NK-92 treated with Interleukin-12 subunit alpha and Interleukin-12 subunit beta, amount 100 ng/mL, for 24 hours (cell line): ENCODE results near the gene PPIL3.
"Not testable (repeated sequence)": the region's sequence is repeated elsewhere in the genome, so short reads cannot be mapped to it uniquely, and the experiment has no call there.

Experiments
- DNase-seq: peaks from one replicate; lab custom pipeline; 2025; lab: John Stamatoyannopoulos, UW

The PPIL3 gene

DNA sequence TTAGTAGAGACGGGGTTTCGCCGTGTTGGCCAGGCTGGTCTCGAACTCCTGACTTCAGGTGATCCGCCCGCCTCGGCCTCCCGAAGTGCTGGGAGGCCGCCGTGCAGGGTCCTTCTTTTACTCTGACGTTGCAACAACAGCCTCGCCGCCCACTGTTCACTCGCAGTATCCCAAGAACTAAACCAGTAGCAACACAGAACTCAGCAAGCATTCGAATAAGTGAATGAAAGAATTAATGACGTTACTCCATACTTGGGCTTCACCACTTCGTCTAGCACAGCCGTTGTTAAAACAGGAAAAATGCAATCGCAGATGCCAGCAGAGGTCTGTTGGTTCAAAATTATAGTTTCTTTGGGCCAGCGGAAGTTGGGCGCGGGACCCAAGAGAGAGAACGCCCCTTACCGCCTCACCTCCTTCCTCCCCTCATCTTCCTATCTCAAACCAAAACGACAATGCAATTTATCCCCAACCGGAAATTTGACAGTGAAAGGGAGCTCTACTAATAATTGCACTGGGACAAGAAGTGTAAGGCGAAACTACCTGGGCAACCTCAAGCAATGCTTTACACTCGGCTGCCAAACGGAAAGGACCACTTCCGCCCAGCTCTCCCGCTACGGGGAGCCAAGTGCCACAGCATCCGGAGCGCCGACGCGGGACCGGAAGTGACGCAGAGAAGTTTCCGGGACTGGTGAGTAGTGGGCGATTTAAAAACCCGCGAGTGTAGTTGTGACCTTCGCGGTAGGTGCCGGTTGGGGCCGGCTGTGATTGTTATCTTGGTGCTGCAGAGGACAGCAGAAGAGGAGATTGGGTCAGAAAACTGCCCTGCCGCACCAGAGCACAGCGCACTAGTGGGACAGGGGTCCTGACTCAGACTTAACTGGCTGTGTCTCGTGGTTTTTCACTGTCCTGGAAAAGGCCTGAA, at the start of gene PPIL3, which contains the start of gene NIF3L1:
Gene PPIL3, minus strand, starts transcription at position 374 of the 922 bp plus-strand sequence. CDS start 1,462 bp downstream, outside the sequence.
Gene NIF3L1, plus strand, starts transcription at position 668 of the 922 bp plus-strand sequence. CDS start 2,573 bp downstream, outside the sequence.
- peak; percentile 95 for DNase-seq

DNA sequence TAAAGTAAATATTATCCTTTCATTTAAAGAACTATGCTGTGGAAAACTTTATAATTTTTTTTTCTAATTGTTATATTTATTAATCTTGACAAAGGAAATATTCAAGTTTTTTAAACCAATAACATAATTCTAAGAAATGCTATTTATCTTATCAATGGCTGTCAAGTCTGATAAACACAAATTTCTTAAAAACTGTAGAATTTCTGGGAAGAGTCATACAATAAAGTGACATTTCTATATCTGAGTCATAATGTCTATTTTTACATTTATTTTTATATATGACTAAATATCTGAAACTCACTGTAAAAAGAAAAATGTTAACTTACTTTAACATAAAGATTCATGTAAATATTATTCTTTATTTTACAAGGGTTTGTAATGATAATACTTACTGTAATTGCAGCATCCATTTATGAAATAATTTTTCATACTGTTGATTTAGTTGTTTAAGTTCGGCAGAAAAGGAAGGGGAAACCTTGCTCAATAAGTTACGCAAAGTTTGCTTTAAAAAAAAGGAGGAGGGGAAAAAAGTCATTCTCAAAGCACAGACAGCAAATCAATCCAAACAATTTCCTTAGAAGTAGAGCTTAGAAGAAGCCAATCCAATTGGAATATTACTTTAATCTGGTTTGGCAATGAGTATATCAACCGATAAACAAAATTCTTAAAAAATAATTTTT, 42.2 kb upstream of the PPIL3 start:
- no peak for DNase-seq

DNA sequence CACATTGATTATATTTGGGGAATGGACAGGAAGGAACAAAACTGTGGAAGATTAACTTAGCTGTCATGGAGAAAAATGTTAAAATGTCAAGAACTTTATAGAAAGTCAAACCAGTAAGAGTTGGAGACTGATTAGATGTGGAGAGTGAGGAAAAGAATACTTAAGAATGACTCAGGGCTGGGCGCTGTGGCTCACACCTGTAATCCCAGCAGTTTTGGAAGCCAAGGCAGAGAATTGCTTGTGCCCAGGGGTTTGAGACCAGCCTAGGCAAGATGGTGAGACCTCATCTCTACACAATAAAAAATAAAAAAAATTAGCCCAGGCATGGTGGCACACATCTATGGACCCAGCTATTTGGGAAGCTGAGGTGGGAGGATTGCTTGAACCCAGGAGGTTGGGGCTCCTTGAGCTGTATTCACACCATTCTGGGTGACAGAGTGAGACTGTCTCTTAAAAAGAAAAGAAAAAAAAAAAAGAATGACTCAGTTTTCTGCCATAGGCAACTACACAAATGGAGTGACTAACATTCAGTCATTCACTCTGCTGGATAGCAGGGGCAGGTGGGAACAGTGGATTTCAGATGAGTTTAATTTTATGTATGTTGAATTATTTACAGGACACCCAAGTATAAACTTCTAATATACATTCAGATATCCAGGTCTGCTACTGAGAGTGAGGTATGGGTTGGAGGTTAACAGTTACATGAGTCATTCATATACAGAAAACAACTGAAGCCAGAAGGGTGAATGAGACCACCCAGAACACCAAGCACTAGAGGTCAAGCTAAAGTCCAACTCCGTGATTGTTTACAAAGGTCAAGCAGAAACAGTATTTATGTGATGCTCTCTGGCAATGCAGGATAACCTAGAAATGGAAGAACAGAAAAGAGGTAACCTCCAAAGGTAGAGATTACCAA, 40.7 kb upstream of the PPIL3 start:
- no peak for DNase-seq

DNA sequence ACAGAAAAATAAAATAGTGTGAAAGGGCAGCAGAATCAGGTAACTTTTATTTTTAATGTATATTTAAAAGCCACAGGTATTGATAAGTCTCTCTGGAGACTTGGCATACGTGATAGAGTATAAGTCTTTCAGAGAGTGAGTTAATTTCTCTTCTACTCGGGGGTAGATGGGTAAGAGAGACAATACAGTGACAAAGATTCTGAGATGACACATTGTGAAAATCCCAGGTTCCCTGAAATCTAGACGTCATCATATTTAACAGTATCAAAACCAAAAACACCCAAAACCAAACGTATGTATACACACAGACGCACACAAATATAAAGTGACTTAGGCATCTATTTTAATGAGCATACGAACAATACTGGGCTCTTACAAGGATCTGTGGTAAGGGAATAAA, 33.6 kb upstream of the PPIL3 start:
- DNase-seq = no peak

DNA sequence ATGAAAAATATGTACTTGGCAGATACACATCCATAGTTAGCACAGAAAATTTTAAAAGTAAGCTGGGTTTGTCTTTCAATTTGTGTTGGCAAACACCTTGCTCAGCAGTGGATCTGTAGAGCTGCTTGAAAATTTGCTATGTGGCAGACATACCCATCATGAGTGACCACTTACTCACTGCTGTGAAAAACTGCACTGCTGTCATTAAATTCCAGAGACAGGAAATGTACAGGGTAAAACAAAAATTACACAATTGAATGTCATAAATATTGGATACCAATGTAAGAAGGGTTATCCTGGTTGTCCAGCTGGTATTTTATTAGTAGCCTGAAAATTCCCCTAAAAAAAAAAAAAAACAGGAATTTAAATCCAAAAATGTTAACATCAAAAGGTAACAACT, 24.8 kb upstream of the PPIL3 start:
- no peak for DNase-seq

- no peak for DNase-seq
Observed at GRCh38 chr2:200909958-200910357, 21.1 kb upstream of the PPIL3 start.

DNA sequence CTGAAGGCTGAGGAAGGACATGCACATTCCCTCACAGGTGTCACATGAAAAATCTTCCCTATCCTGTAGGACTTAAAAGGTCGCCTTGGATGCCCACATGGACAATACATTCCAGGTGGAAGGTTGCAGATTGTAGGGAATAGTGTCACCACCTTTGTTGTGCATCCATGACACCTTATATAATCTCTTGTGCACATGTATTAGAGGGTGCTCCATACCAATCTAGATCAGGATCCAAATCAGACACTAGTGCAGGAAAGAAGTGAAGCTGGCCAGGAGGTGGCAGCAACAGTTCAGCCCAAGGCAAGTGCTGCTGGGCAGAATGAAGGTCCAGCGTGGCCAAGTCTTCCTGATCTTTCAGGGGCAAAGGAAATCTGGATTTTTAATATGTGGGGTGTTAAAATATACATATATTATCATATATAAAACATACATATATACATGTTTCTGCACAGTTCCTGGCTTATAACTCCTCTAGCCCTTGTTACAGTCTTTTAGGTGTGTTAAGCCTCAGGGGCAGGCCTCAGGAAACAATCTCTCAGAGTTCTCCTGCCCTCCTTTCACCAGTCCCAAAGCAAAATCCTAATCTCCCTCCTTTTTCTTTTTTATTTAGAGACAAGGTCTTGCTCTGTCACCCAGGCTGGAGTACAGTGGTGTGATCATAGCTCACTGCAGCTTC, 16.9 kb upstream of the PPIL3 start:
- DNase-seq = peak; percentile 15

- DNase-seq = peak; percentile 42
Observed at GRCh38 chr2:200901459-200902072, 12.7 kb upstream of the PPIL3 start.

DNA sequence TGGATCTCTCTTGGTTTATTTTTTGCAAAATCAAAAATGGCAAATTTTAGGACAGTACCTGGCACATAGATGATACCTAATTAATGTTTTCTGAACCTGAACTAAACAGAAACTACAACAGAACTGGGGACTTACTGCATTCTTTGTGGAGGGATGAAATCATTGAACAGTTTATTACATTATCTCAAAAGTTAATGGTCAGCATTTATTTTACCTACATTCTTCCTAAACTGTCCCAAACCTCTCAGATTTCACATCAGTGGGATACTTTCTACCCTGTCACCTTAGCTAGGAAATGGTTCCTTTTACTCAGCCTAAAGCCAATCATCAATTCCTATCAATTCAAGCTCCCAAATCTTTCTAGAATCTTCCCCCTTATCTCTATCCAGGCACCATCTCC, 10.6 kb upstream of the PPIL3 start:
- no peak for DNase-seq

DNA sequence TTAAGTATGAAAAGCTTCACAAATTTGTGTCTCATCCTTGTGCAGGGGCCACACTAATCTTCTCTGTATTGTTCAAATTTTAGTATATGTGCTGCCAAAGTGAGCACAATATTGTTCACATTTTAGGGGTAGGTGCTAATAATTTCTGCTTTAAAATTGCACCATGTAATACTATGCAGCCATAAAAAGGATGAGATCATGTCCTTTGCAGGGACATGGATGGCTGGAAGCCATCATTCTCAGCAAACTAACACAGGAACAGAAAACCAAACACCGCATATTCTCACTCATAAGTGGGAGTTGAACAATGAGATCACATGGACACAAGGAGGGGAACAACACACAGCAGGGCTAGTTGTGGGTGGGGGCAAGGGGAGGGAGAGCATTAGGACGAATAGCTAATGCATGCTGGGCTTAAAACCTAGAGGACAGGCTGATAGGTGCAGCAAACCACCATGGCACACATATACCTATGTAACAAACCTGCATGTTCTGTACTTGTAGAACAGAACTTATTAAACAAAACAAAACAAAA, 7.1 kb downstream of the PPIL3 start:
- not testable (repeated sequence) for DNase-seq

DNA sequence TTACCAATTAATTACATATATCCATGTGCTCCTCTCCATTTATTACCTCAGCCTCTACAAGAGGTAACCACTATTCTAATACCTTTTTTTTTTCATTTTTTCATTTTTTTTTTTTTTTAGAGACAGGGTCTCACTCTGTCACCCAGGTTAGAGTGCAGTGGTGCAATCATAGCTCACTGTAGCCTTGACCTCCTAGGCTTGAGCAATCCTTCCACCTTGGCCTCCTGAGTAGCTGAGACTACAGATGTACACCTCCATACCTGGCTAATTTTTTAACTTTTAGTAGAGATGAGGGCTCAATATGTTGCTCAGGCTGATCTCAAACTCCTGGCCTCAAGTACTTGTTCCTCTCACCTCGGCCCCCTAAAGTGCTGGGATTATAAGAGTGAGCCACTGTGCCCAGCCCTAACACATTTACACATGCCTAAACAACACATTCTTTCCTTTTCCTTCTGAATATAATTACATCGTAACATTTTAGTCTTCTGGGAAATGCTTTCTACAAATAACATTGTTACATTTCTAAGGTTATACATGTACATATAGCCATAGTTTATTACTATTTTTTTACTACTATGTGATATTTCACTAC, 10.5 kb downstream of the PPIL3 start:
- DNase-seq = no peak

DNA sequence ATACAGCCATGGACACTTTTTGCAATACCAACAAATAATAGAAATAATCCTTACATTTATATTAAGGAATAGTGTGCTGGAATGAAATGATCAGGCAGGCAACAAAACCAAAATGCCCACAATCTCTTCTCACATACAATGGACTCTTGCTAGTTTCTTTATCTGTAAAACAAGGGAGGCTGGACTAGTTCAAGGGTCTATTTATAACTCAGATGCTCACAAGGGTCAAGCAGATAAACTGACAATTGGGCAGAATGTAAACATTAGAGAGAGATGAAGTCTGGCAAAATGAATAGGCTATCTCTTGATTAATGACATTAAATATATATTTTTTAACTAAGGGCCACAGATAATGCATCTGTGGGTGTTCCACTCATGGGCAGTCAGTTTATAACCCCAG, 11.4 kb downstream of the PPIL3 start:
- no peak for DNase-seq

DNA sequence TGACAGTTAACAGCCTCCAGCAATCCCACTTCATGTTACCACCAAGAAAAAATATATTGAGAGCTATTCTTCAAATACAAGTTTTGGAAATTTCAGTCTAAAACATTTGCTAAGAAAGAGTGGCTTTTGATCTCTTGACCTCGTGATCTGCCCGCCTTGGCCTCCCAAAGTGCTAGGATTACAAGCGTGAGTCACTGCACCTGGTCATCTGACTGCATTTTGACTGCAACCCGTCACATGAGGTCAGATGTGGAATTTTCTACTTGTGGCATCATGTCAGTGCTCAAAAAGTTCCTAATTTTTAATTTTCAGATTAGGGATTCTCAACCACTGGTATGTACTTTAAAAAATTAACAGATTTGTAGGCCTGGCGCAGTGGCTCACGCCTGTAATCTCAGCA, 15.3 kb downstream of the PPIL3 start:
- DNase-seq = no peak

DNA sequence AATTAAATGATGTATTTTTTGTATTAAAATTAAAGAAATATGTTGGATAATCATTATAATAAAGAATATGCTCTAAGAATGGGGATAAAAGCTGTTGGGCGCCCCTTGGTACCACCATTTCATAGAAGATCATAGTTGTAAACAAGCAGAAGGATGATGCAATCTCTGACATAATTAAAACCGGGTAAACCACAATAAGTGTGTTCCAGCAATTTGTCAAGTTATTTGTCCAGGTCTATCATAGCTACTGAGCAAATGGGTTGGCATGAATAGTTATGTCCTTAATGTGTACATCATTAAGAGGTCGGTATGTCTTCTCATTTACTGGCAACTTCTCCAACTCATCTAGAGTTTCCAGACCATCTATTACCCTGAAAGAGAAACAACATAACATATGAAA, 17.7 kb downstream of the PPIL3 start:
- DNase-seq = no peak

DNA sequence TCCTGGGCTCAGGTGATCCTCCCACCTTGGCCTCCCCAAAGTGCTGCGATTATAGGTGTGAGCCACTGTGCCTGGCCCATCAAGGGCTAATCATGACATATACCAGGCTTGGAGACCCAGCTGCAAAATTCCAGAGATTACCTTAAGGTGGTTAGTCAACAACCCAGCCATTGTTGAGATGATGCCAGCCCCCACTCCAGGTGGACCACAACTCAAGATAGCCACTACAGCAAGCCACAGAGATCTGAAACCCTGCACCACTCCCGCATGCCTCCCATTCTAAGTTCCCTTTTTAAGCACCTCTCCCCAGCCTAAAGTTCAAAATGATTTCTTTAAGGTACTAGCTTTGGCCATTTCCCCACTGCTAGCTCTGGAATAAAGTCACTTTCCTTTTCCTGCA, 19.9 kb downstream of the PPIL3 start:
- DNase-seq = no peak

DNA sequence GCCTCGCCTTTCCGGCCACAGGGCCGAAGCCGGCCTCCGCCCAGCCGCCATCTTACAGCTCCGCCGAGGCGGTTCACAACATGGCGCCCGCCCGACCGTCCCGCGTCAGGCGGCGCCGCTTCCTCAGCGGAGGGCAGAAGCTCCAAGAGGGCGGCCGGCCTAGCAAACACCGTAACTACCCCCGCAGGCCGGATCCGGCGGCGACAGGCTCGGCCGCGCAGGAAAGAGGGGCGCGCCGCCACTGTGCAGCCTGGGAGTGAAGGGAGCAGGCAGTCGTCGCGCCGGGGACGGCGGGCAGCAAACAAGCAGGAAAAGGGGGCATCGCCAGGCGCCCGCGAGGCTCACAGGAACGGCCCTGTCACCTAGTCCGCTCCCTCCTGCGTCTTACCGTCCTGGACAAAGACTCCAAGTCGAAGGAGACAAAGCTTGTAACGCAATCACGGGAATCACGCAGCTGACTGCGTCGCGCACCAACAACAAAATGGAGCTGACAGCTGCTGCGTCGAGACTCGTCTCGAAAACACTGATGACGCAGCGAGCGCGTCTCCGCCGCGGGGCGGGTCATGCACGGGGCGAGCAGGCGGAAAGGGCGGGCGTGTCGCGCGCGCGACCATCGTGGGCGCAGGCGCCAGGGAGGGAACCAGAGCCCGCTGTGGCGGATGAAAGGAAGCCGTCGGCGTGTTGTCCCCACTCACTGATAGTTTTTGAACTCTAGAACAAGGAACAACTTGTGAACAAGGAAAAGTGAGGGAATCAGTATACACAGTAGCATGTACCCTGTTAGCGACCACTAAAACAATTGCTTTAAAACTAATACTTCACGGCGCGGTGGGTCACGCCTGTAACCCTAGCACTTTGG, 24.5 kb downstream of the PPIL3 start, which contains the start of gene CLK1:
Gene CLK1, minus strand, starts transcription at position 483 of the 859 bp plus-strand sequence. CDS start 2,796 bp downstream, outside the sequence.
- peak; percentile 89 for DNase-seq

DNA sequence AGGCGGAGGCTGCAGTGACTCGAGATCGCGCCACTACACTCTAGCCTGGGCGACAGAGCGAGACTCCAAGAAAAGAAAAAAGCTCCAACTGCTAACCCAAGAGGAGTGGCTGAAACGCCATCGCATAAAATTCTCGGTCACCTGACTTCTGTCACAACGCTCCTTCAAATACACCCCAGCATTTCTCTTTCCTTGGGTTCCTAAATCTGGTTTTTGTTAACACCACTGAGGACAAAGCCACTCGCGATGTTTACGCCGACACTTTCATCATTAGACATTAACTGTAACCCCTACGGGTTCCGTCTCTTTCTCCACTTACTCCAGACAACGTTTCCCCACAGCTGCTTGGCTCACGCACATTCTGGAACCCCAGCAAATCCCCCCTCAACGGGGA, 25.1 kb downstream of the PPIL3 start:
- DNase-seq = no peak

- DNase-seq = peak; percentile 32
Observed at GRCh38 chr2:200862532-200863000, 26.3 kb downstream of the PPIL3 start.

- no peak for DNase-seq
Observed at GRCh38 chr2:200861617-200862155, 27.2 kb downstream of the PPIL3 start.
